Activated CD8-positive, alpha-beta T cell treated with anti-CD3 and anti-CD28 coated beads for 36 hours (primary cell): ENCODE results near the gene ZMYND11. TPM values are rescaled to one million over a fixed set of nuclear protein-coding genes. Genes with fewer than 3 reads are reported as not detected.
A peak's percentile ranks its signal among the peaks of the same experiment; 100 is the strongest.
"Not testable (repeated sequence)": the region's sequence is repeated elsewhere in the genome, so short reads cannot be mapped to it uniquely, and the experiment has no call there.

ENCODE experiments used
- ATAC-seq: fragments of 200-7000 bp; cut with Tn5 transposase; one replicate; pipeline ENCODE4 v1.10.0; 2021; ENCODE audit warnings: mild to moderate bottlenecking, moderate library complexity
- CTCF ChIA-PET: fragments of 350-600 bp; sonication (Branson Sonifier 250); formaldehyde crosslinking; loops from one replicate; lab custom pipeline; 2021; ENCODE audit warnings: antibody characterized with exemption; lab: Charles Lee
- POLR2A ChIA-PET: fragments of 350-600 bp; sonication (Branson Sonifier 250); formaldehyde crosslinking; loops from one replicate; lab custom pipeline; 2021; ENCODE audit warnings: antibody characterized with exemption; lab: Charles Lee
- DNase-seq: peaks from one replicate; pipeline ENCODE4 v3.0.0-alpha.2; 2020
- H3K27ac Mint-ChIP-seq: one replicate; pipeline ENCODE4 v1.8.0; 2021; ENCODE audit warnings: mild to moderate bottlenecking, mixed read lengths
- H3K27me3 Mint-ChIP-seq: one replicate; pipeline ENCODE4 v1.8.0; 2021; ENCODE audit warnings: mixed read lengths
- H3K36me3 Mint-ChIP-seq: one replicate; pipeline ENCODE4 v1.8.0; 2021; ENCODE audit warnings: low read depth, mixed read lengths
- H3K4me1 Mint-ChIP-seq: one replicate; pipeline ENCODE4 v1.8.0; 2021; ENCODE audit warnings: low read depth, mixed read lengths
- H3K4me3 Mint-ChIP-seq: one replicate; pipeline ENCODE4 v1.8.0; 2021; ENCODE audit warnings: mild to moderate bottlenecking, moderate library complexity, mixed read lengths
- H3K9me3 Mint-ChIP-seq: one replicate; pipeline ENCODE4 v1.8.0; 2021; ENCODE audit warnings: mixed read lengths
- intact Hi-C: fragments of 100-400 bp; cut with micrococcal nuclease; formaldehyde crosslinking; loops from one replicate; pipeline ENCODE4 v1.10.0; 2022
- total RNA-seq, 2 experiments: library from RNA; stranded (reverse); gene quantifications; one replicate each; pipeline ENCODE4 v1.2.3, GENCODE V29; 2021
- TF ChIP-seq, protein P1 (sequence below): fragments of 200-600 bp; IDR thresholded peaks from one replicate; pipeline ENCODE4 v1.8.0; 2022; ENCODE audit warnings: antibody characterized with exemption, mild to moderate bottlenecking

The ZMYND11 gene
- total RNA-seq, 2 experiments from 2014 or later, result 14.9 to 16.8 TPM

- ChIA-PET CTCF (interaction anchor here (3.4 to 3.6 kb wide), 2 partner anchors 15 to 16 kb away, joined by 10 to 14 read pairs; no protein-coding TSS in a partner anchor), POLR2A (interaction anchor here (0.6 kb wide), 1 partner anchor 74 kb away, joined by 3 read pairs; no protein-coding TSS in a partner anchor)
- H3K4me3 Mint-ChIP-seq, result no peak overlapping the region
- DNase-seq, result no peak
- H3K4me1 Mint-ChIP-seq, result no peaks in the 10 kb centered on the region
- TF ChIP-seq, protein P1, sequence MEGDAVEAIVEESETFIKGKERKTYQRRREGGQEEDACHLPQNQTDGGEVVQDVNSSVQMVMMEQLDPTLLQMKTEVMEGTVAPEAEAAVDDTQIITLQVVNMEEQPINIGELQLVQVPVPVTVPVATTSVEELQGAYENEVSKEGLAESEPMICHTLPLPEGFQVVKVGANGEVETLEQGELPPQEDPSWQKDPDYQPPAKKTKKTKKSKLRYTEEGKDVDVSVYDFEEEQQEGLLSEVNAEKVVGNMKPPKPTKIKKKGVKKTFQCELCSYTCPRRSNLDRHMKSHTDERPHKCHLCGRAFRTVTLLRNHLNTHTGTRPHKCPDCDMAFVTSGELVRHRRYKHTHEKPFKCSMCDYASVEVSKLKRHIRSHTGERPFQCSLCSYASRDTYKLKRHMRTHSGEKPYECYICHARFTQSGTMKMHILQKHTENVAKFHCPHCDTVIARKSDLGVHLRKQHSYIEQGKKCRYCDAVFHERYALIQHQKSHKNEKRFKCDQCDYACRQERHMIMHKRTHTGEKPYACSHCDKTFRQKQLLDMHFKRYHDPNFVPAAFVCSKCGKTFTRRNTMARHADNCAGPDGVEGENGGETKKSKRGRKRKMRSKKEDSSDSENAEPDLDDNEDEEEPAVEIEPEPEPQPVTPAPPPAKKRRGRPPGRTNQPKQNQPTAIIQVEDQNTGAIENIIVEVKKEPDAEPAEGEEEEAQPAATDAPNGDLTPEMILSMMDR, result no peak
- H3K36me3 Mint-ChIP-seq, result peaks cover 25% of the 10 kb centered on the region
- no peaks in the 10 kb centered on the region for H3K9me3 Mint-ChIP-seq
- intact Hi-C loops, result no loop called here
- H3K27ac Mint-ChIP-seq, result no peak overlapping the region
- ATAC-seq, result no peak
- no peaks in the 10 kb centered on the region for H3K27me3 Mint-ChIP-seq
Observed at GRCh38 chr10:246431-246830, 111.2 kb downstream of the ZMYND11 start.

- no peak overlapping the region for H3K27ac Mint-ChIP-seq
- ChIA-PET CTCF (interaction anchor here (3.6 kb wide), 1 partner anchor 17 kb away, joined by 14 read pairs; no protein-coding TSS in a partner anchor), POLR2A (no interaction called here)
- no peaks in the 10 kb centered on the region for H3K27me3 Mint-ChIP-seq
- TF ChIP-seq, protein P1, result no peak
- H3K4me1 Mint-ChIP-seq, result no peaks in the 10 kb centered on the region
- DNase-seq (no peak), ATAC-seq (no peak)
- peaks cover 25% of the 10 kb centered on the region for H3K36me3 Mint-ChIP-seq
- no peak overlapping the region for H3K4me3 Mint-ChIP-seq
- H3K9me3 Mint-ChIP-seq, result no peaks in the 10 kb centered on the region
- intact Hi-C loops, result no loop called here
Observed at GRCh38 chr10:247480-247879, 112.2 kb downstream of the ZMYND11 start.

- Mint-ChIP-seq H3K27ac (no peak overlapping the region), H3K36me3 (peaks cover 25% of the 10 kb centered on the region), H3K4me3 (no peak overlapping the region), H3K9me3 (no peaks in the 10 kb centered on the region), H3K4me1 (no peaks in the 10 kb centered on the region), H3K27me3 (no peaks in the 10 kb centered on the region)
- TF ChIP-seq, protein P1, result no peak
- POLR2A ChIA-PET, result no interaction called here
- ATAC-seq (no peak), DNase-seq (peak; percentile 7)
- intact Hi-C loops, result no loop called here
- CTCF ChIA-PET, result interaction anchor here (3.6 kb wide), 1 partner anchor 18 kb away, joined by 14 read pairs; no protein-coding TSS in a partner anchor
Observed at GRCh38 chr10:248307-248706, 113.1 kb downstream of the ZMYND11 start.

DNA sequence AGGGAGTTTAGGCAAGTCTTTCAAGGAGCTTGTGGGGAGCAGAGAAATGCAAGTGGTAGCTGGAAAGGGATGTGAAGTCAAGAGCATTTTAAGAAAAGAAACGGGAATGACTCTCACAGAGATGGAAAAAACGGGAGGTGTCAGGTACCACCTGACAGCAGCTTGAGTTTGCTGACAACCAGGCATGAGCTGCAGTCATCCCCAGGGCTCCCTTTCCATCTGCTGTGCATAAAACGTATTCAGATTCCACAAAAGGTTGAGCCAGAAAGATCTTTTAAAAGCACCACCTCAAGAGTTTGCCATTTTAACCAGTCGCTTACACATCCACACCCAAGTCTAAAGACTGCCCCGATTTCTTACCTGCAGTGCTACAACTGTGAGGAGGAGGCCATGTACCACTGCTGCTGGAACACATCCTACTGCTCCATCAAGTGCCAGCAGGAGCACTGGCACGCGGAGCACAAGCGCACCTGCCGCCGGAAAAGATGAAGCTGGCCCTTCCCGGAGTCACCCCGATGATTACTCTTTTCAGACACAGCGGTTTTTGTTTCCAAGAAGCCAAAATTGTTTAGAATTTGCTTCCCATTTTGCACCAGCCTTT is 116.8 kb downstream of the ZMYND11 start:
- intact Hi-C loops, result no loop called here
- ATAC-seq (no peak), DNase-seq (no peak)
- H3K4me3 Mint-ChIP-seq, result no peak overlapping the region
- H3K27me3 Mint-ChIP-seq, result no peaks in the 10 kb centered on the region
- no peak overlapping the region for H3K27ac Mint-ChIP-seq
- ChIA-PET CTCF (no interaction called here), POLR2A (no interaction called here)
- peaks cover 24% of the 10 kb centered on the region for H3K36me3 Mint-ChIP-seq
- no peaks in the 10 kb centered on the region for H3K4me1 Mint-ChIP-seq
- H3K9me3 Mint-ChIP-seq, result no peaks in the 10 kb centered on the region
- TF ChIP-seq, protein P1, result no peak

GRCh38 chr10:260819-261429 is 125.7 kb downstream of the ZMYND11 start:
- intact Hi-C loops, result no loop called here
- H3K4me1 Mint-ChIP-seq, result peaks cover 4% of the 10 kb centered on the region
- H3K4me3 Mint-ChIP-seq, result no peak overlapping the region
- H3K36me3 Mint-ChIP-seq, result no peaks in the 10 kb centered on the region
- POLR2A ChIA-PET, result interaction anchor here (1.2 kb wide), 1 partner anchor 12 kb away, joined by 4 read pairs; no protein-coding TSS in a partner anchor
- H3K27me3 Mint-ChIP-seq, result no peaks in the 10 kb centered on the region
- TF ChIP-seq, protein P1, result no peak
- no peaks in the 10 kb centered on the region for H3K9me3 Mint-ChIP-seq
- ATAC-seq (no peak), DNase-seq (no peak)
- H3K27ac Mint-ChIP-seq, result peak overlapping the region; percentile 17
- CTCF ChIA-PET, result interaction anchor here (1.2 kb wide), 1 partner anchor 12 kb away, joined by 3 read pairs; no protein-coding TSS in a partner anchor

GRCh38 chr10:264160-265073 is 129.2 kb downstream of the ZMYND11 start:
- H3K4me1 Mint-ChIP-seq, H3K27ac Mint-ChIP-seq, H3K9me3 Mint-ChIP-seq, H3K36me3 Mint-ChIP-seq, POLR2A ChIA-PET, ATAC-seq, intact Hi-C loops, H3K27me3 Mint-ChIP-seq, H3K4me3 Mint-ChIP-seq, CTCF ChIA-PET: not testable (repeated sequence)
- DNase-seq, result peak; percentile 20

DNA sequence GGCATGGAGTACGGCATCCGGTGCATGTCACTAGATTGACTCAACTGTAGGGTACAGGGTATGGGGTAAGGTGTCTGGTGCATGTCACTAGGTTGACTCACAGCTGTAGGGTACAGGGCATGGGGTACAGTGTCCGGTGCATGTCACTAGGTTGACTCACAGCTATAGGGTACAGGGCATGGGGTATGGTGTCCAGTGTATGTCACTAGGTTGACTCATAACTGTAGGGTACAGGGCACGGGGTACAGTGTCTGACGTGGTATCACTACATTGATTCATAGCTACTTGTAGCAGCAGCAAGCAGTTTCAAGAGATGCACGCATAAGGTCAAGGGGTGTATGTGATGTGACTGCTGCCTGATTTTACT is 129.8 kb downstream of the ZMYND11 start:
- DNase-seq (peak; percentile 61), ATAC-seq (peak; percentile 75)
- intact Hi-C loops, H3K4me3 Mint-ChIP-seq, H3K9me3 Mint-ChIP-seq, H3K27me3 Mint-ChIP-seq, H3K27ac Mint-ChIP-seq, H3K4me1 Mint-ChIP-seq, H3K36me3 Mint-ChIP-seq, CTCF ChIA-PET, POLR2A ChIA-PET: not testable (repeated sequence)
